ENCODE results near the gene OR4F15. TPM values are rescaled to one million over a fixed set of nuclear protein-coding genes. Genes with fewer than 3 reads are reported as not detected.

OR4F15 gene
- total and polyA plus RNA-seq, 2 of the 4 experiments (the other 2 are of a cell fraction) = 0.36 TPM; not detected in 1

DNA sequence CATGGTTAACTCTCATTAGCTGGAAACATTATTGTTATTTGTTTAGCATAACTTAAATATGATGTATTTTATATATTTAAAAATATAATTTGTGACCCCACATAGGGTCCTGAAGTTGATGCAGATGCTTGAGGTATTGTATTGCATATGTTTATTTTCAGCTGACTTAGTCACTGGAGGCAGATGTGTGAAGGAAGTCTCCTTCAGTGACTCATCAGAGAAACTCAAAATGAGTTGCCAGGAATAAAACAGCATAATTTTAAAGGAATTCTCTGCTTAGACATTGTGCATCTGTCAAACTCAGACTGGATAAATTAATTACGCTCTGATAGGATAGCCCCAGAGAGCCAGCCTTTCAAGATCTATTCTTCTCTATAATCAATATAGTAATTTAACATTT lies 16.5 kb upstream of the OR4F15 start:
- H2BK20ac ChIP-seq (ENCODE audit: low read depth, low read length) = peak overlapping the region; percentile 94; the same call in 1 of the 2 replicates
- H3K9ac ChIP-seq (ENCODE audit: low read depth, low read length) = no peak overlapping the region
- ATAC-seq (ENCODE audit: low read depth) (peak; percentile 84), DNase-seq (peak; percentile 93)
- H2AK5ac ChIP-seq (ENCODE audit: low read depth, low read length) = peak overlapping the region; percentile 69; the same call in 1 of the 2 replicates
- no peaks in the 10 kb centered on the region for H3K79me1 ChIP-seq (ENCODE audit: low read depth in 1 of 2, low read length in 2 of 2)
- peak overlapping the region; percentile 70 for H3K4me2 ChIP-seq (ENCODE audit: low read depth, low read length)
- peaks cover 14% of the 10 kb centered on the region for H3K4me1 ChIP-seq (ENCODE audit: control insufficient read depth, insufficient read depth, low read length)
- H3K9me1 ChIP-seq (ENCODE audit: insufficient read depth, low read length) = no peaks in the 10 kb centered on the region; the same call in none of the 2 replicates
- POLR2A ChIA-PET (ENCODE audit: unreplicated experiment) = no interaction called here
- in situ Hi-C loops (cut with MboI; ENCODE audit: low sequenced_read_pairs) (no loop called here), dilution Hi-C loops (cut with HindIII; ENCODE audit: low sequenced_read_pairs, unreplicated experiment) (no loop called here), intact Hi-C loops (cut with micrococcal nuclease) (no loop called here)
- CTCF ChIA-PET = interaction anchor here (0.7 kb wide), 1 partner anchor 9 kb away, joined by 3 read pairs; no protein-coding TSS in a partner anchor
- peak overlapping the region; percentile 84 for H2BK5ac ChIP-seq (ENCODE audit: low read depth, low read length, poor library complexity, severe bottlenecking)
- H2BK120ac ChIP-seq (ENCODE audit: low read depth, low read length) = peak overlapping the region; percentile 89
- BruUV-seq (replicated peaks) = no TSS peak
- peak overlapping the region; percentile 3 to 48; a peak in 2 of 4 replicates for H4K8ac ChIP-seq (ENCODE audit: low read depth in 2 of 2, low read length in 2 of 2)
- no peaks in the 10 kb centered on the region for H3K9me3 ChIP-seq (ENCODE audit: control insufficient read depth, insufficient read depth, low read length)
- H4K5ac ChIP-seq (ENCODE audit: low read depth, low read length) = no peak overlapping the region
- TF ChIP-seq, protein P1, sequence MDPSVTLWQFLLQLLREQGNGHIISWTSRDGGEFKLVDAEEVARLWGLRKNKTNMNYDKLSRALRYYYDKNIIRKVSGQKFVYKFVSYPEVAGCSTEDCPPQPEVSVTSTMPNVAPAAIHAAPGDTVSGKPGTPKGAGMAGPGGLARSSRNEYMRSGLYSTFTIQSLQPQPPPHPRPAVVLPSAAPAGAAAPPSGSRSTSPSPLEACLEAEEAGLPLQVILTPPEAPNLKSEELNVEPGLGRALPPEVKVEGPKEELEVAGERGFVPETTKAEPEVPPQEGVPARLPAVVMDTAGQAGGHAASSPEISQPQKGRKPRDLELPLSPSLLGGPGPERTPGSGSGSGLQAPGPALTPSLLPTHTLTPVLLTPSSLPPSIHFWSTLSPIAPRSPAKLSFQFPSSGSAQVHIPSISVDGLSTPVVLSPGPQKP (IDR thresholded peaks at IDR 0.05; ENCODE audit: borderline replicate concordance, low read depth, low read length) = no peak
- peak; percentile 55; the same call in 1 of the 2 replicates for TF ChIP-seq CEBPB (IDR thresholded peaks at IDR 0.05; ENCODE audit: low read depth, low read length)
- TF ChIP-seq MAFK (IDR thresholded peaks at IDR 0.05; ENCODE audit: low read depth, low read length) = no peak
- TF ChIP-seq MXI1 (IDR thresholded peaks at IDR 0.05; ENCODE audit: borderline replicate concordance, low read depth, low read length) = no peak
- no peak for TF ChIP-seq CHD1 (IDR thresholded peaks at IDR 0.05; ENCODE audit: low read depth, low read length)
- TF ChIP-seq NFE2L2 (IDR thresholded peaks at IDR 0.05; ENCODE audit: low read depth, low read length) = 0 out of 2 replicates have a peak, but pooled peaks have one; percentile 8
- no peak for TF ChIP-seq POLR2A (IDR thresholded peaks at IDR 0.05; ENCODE audit: low read depth, low read length)
- TF ChIP-seq, protein P2, sequence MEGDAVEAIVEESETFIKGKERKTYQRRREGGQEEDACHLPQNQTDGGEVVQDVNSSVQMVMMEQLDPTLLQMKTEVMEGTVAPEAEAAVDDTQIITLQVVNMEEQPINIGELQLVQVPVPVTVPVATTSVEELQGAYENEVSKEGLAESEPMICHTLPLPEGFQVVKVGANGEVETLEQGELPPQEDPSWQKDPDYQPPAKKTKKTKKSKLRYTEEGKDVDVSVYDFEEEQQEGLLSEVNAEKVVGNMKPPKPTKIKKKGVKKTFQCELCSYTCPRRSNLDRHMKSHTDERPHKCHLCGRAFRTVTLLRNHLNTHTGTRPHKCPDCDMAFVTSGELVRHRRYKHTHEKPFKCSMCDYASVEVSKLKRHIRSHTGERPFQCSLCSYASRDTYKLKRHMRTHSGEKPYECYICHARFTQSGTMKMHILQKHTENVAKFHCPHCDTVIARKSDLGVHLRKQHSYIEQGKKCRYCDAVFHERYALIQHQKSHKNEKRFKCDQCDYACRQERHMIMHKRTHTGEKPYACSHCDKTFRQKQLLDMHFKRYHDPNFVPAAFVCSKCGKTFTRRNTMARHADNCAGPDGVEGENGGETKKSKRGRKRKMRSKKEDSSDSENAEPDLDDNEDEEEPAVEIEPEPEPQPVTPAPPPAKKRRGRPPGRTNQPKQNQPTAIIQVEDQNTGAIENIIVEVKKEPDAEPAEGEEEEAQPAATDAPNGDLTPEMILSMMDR (conservative IDR thresholded peaks at IDR 0.05; ENCODE audit: low read depth, low read length) = no peak
- no peak for TF ChIP-seq RFX5 (IDR thresholded peaks at IDR 0.05; ENCODE audit: low read depth, low read length)
- TF ChIP-seq BHLHE40 (IDR thresholded peaks at IDR 0.05; ENCODE audit: low read depth, low read length) = peak; percentile 61; the same call in 1 of the 2 replicates
- no peak for TF ChIP-seq RCOR1 (IDR thresholded peaks at IDR 0.05; ENCODE audit: insufficient replicate concordance, low read length)
- peak; percentile 95 for TF ChIP-seq FOS (IDR thresholded peaks at IDR 0.05; ENCODE audit: low read depth, low read length)
- H3K27ac ChIP-seq (ENCODE audit: insufficient read depth, low read length) = peak overlapping the region; percentile 63; the same call in 1 of the 2 replicates
- no peaks in the 10 kb centered on the region for H4K20me1 ChIP-seq (ENCODE audit: insufficient read depth, low read length)
- no peak overlapping the region for H2AFZ ChIP-seq (replicated peaks; ENCODE audit: low read length, poor library complexity)
- peak overlapping the region; percentile 21; the same call in 1 of the 3 replicates for H2BK15ac ChIP-seq (ENCODE audit: low read depth, low read length)
- H3K36me3 ChIP-seq (ENCODE audit: control insufficient read depth, insufficient read depth, low read length) = no peaks in the 10 kb centered on the region
- H4K91ac ChIP-seq (ENCODE audit: insufficient read depth, low read depth, low read length) = peak overlapping the region; percentile 80; the same call in 1 of the 2 replicates
- H3K4ac ChIP-seq (ENCODE audit: low read depth, low read length) = peak overlapping the region; percentile 76
- H2AK9ac ChIP-seq (replicated peaks; ENCODE audit: low read depth, low read length, poor library complexity) = no peak overlapping the region
- H3K4me3 ChIP-seq (ENCODE audit: insufficient read depth, low read depth, low read length) = no peak overlapping the region
- H3K56ac ChIP-seq (ENCODE audit: extremely low read depth, insufficient read depth, low read length) = peak overlapping the region; percentile 67
- no peaks in the 10 kb centered on the region for H3K27me3 ChIP-seq (ENCODE audit: control insufficient read depth, insufficient read depth, low read length)
- WGBS, 2 experiments (ENCODE audit: extremely low coverage in 2 of 2, insufficient read length in 1 of 2) = no CpG with 5 or more reads among the region's 1 CpG
- peak overlapping the region; percentile 68 for H3K14ac ChIP-seq (replicated peaks; ENCODE audit: low read depth, low read length)
- H3K18ac ChIP-seq (ENCODE audit: low read depth, low read length) = peak overlapping the region; percentile 87; the same call in 1 of the 2 replicates
- H3K23ac ChIP-seq (ENCODE audit: low read depth, low read length) = peak overlapping the region; percentile 72; the same call in 1 of the 2 replicates

Data from IMR-90 (cell line).